NCI-H1092 treated with DMSO at 0.1 percent for 48 hours (cell line): ENCODE measurements around the gene ELP4.
"Not testable (repeated sequence)": the region's sequence is repeated elsewhere in the genome, so short reads cannot be mapped to it uniquely, and the experiment has no call there.

Experiments
- DNase-seq: peaks from one replicate; lab custom pipeline; 2025; lab: John Stamatoyannopoulos, UW

ELP4 gene

GRCh38 chr11:31706357-31706756, 196.8 kb downstream of the ELP4 start:
- DNase-seq = no peak

GRCh38 chr11:31711137-31711536, 201.6 kb downstream of the ELP4 start:
- no peak for DNase-seq

GRCh38 chr11:31712851-31713250, 203.3 kb downstream of the ELP4 start:
- DNase-seq = no peak

- DNase-seq = no peak
These were observed 205.3 kb downstream of the ELP4 start for GRCh38 chr11:31714840-31715239.

- no peak for DNase-seq
These were observed 210.7 kb downstream of the ELP4 start for GRCh38 chr11:31720225-31720624.

GRCh38 chr11:31720671-31721365, 211.3 kb downstream of the ELP4 start:
- DNase-seq = no peak

- DNase-seq = no peak
These were observed 213.2 kb downstream of the ELP4 start for GRCh38 chr11:31722754-31723153.

- no peak for DNase-seq
These were observed 215.6 kb downstream of the ELP4 start for GRCh38 chr11:31725176-31725575.

GRCh38 chr11:31728432-31728831, 218.9 kb downstream of the ELP4 start:
- DNase-seq = no peak

- DNase-seq = no peak
These were observed 230.6 kb downstream of the ELP4 start for GRCh38 chr11:31740131-31740530.

- not testable (repeated sequence) for DNase-seq
These were observed 231.3 kb downstream of the ELP4 start for GRCh38 chr11:31740731-31741368.

GRCh38 chr11:31747581-31747980, 238.0 kb downstream of the ELP4 start:
- no peak for DNase-seq

GRCh38 chr11:31757260-31757835, 247.8 kb downstream of the ELP4 start:
- no peak for DNase-seq

- no peak for DNase-seq
These were observed 252.1 kb downstream of the ELP4 start for GRCh38 chr11:31761636-31762035.

- no peak for DNase-seq
These were observed 253.7 kb downstream of the ELP4 start for GRCh38 chr11:31763296-31763695.

GRCh38 chr11:31764261-31764660, 254.7 kb downstream of the ELP4 start:
- no peak for DNase-seq

- DNase-seq = peak; percentile 7
These were observed 255.2 kb downstream of the ELP4 start for GRCh38 chr11:31764766-31765165.

GRCh38 chr11:31767066-31767465, 257.5 kb downstream of the ELP4 start:
- DNase-seq = no peak

- DNase-seq = no peak
These were observed 258.1 kb downstream of the ELP4 start for GRCh38 chr11:31767685-31768084.

- peak; percentile 5 for DNase-seq
These were observed 259.4 kb downstream of the ELP4 start for GRCh38 chr11:31768749-31769640.

- no peak for DNase-seq
These were observed 260.6 kb downstream of the ELP4 start for GRCh38 chr11:31770011-31770700.

GRCh38 chr11:31772412-31772811, 262.8 kb downstream of the ELP4 start:
- no peak for DNase-seq
